ENCODE measurements around the gene ZNF211.

ZNF211 gene

DNA sequence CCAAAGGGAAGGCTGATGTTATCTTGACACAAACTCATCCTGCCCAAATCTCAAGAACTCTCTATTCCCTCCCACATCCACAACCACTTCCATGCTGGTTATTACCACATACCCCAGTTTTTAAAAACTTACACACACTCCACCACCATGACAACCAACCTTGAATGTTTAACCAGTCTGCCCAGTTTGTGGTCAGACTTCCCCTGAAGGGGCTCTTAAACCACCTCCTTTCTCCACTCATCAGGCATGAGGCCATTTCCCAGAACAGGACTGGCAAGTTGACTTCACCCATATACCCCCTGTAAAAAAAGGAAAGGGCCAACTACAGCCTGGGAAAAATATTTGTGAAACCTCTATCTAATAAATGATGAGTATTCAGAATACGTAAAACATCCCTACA is 23.4 kb downstream of the ZNF211 start:
- DNase-seq = no peak

DNA sequence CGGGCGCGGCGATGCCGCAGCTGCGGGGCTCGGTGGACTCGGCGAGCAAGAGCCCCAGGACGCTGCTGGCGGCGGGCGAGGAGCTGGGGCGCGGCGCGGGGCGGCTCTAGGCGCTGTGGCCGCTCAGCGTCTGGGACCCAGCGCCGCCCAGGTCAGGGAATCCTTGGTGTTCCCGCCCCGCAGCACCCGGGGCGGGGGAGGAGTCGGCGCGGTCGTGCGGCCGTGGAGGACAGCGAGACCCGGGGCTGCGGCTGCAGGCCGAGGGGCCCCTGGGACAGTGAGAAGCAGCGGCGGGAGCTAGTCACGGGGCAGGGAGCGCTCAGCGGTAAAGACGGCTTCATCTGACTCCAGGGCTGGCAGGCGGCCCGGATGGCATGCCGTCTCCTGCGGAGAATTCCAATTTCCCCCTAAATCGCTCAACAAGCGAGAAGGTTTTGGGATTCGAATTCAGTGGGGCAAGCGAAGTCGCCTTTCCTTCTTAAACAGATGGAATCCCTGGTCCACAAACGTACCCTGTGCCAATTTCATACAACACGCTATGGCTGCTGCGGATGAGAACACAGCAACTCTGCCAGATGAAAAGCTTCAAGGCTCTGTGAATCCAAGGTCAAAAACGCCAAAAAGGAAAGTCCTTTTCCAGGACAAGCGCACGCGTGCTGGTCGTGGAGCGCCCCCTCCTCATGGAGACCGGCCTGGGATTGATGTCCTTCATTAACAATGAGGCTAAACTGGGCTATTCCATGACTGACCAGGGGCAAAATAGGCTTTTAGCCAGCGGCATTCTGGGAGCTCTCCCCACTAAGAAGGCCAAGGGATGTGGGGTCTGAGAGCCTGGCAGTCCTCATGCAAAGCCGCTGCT is 31.5 kb downstream of the ZNF211 start:
- peak; percentile 59 for DNase-seq

DNA sequence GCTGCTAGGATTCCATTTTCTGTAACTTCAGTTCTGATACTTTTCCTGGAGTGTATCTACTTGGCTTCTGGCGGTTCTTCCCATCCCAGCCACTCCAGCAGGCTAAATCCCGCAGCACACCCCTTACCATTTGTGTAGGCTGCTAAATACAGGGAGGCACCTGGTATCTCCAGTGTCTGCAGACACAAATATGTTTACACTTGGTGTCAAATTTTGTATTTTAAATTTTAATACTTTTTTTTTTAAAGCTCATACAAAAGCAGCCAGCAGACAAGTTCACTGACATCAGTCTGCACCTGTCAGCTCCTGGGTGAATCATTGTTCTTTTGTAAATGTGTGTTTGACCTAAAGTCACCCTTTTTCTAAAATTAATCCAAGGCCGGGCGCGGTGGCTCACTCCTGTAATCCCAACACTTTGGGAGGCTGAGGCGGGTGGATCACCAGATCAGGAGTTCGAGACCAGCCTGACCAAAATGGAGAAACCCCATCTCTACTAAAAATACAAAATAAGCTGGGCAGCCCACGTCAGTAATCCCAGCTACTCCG is 32.4 kb downstream of the ZNF211 start:
- DNase-seq = no peak

DNA sequence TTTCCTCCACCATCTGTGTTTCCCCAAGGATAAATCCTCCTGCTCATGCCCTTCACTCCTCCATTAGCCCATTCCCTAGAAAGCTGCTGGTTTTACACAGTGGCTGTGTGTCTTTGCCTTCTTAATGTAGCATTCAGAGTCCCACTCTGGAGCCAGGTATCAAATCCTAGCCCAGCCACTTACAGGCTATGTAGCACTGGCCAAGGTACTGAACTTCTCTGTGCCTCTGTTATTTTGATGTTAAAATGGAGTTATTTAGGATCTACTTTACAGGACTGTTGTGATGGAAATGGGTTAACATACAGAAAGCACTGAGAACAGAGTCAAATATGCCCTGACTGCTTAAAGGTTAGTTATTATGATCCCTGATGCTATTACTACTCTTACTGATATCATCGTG is 34.3 kb downstream of the ZNF211 start:
- DNase-seq = no peak

DNA sequence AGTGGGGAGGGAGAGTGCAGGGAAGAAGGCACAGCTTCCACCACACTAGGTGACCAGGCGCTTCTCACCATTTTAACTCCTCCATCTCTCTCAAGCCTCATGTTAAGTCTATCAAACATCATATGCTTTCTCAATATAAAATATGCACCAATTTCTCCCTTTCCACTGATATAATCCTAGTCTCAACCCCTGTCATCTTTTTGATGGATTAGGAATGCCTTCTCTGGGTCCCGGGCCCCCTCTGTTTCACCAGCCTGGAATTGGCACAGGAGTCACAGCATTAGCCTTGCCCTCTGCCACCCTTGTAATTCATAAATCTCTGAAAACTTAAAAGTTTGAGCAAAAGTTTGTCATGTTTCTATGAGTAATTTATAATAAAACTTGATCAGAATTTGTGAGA is 35.7 kb downstream of the ZNF211 start, which contains the start of gene ZSCAN4:
Gene ZSCAN4, plus strand, starts transcription at position 301 of the 400 bp plus-strand sequence. CDS start 7,211 bp downstream, outside the sequence.
- DNase-seq = no peak

DNA sequence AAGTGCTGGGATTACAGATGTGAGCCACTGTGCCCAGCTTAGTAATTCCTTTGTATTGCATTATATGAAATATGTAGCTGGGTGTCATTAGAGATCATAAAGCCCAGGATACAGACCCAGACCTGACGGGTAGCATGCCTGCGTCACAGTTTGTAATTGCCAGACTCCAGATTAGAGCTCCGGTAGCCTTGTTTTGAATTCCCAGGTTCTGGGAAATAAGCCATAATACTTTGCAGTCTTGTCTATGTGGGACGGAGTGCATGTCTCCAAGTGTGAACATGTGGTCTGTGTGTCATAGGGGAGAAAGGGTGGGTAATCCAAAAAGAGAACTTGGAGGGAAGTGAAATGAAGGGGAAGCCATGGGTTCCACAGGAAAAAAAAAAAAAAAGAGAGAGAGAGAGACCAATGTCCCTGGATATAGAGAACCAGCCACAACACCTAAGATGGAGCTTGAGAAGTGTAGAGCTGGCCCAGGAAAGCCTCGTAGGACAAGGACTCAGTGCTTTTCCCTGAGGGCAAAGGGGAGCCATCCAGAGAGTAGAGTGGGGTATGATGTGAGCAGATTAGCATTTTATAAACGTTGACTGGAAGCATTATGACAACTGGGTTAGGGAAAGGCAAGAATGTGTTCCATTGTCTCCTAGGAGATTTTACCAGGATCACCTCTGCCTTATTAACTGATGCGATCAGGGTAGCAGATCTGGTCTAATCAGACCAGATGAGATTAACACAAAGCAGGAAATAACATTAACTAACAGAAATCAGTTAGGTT is 38.3 kb downstream of the ZNF211 start:
- DNase-seq = no peak

DNA sequence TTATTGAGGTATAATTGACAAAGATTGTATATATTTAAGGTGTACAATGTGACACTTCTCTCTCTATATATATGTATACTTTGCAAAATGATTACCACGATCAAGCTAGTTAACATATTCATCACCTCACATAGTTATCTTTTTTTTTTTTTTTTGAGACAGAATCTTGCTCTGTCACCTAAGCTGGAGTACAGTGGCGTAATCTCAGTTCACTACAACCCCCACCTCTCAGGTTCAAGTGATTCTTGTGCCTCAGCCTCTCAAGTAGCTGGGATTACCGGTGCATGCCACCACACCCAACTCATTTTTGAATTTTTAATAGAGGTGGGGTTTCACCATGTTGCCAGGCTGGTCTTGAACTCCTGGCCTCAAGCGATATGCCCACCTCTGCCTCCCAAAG is 39.5 kb downstream of the ZNF211 start:
- no peak for DNase-seq

DNA sequence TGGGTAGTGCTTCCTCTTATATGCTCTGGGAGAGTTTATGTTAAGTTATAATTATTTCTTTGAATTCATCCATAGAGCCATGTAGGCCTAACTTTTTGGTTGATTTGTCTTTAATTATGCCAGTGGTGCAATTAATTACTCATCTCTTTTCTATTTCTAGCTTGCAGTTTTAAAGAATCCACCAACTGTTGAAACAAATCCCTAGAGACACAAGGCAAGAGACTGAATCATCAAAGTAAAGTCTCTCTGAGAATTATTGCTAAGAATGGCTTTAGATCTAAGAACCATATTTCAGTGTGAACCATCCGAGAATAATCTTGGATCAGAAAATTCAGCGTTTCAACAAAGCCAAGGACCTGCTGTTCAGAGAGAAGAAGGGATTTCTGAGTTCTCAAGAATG is 42.9 kb downstream of the ZNF211 start:
- DNase-seq = no peak

DNA sequence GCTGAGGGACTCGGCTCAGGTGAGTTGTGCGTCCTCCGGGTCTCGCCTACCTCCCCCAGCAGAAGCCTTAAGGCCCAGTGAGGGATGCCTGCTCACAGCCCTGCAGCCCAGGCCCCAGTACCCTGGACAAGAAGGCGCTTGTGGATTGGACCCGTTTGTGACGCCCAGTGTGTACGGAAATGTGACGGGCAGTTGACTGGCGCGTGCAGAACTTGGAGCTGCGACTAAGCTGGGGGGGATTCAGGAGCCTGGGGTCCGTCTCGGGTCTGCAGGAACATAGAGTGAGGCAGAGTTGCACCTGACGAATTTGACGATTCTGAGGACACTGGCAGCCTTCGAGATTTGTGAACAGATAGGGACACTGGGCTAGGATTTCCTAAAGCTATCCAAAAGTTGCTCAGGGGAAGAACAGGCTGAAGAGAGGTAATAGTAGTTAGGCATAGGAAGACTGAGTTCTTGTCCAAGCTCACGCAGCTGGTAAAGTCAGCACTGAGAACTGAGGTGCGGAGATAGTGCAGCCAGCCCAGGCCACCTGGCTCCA is 49.3 kb downstream of the ZNF211 start:
- no peak for DNase-seq

DNA sequence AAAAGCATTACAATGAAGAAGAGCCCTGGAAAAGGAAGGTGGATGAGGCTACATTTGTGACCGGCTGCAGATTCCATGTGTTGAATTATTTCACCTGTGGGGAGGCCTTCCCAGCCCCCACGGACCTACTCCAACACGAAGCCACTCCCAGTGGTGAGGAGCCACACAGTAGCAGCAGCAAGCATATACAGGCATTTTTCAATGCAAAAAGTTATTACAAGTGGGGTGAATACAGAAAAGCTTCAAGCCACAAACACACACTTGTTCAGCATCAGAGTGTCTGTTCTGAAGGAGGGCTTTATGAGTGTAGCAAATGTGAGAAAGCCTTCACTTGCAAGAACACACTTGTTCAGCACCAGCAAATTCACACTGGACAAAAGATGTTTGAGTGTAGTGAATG is 53.8 kb downstream of the ZNF211 start:
- DNase-seq = no peak

DNA sequence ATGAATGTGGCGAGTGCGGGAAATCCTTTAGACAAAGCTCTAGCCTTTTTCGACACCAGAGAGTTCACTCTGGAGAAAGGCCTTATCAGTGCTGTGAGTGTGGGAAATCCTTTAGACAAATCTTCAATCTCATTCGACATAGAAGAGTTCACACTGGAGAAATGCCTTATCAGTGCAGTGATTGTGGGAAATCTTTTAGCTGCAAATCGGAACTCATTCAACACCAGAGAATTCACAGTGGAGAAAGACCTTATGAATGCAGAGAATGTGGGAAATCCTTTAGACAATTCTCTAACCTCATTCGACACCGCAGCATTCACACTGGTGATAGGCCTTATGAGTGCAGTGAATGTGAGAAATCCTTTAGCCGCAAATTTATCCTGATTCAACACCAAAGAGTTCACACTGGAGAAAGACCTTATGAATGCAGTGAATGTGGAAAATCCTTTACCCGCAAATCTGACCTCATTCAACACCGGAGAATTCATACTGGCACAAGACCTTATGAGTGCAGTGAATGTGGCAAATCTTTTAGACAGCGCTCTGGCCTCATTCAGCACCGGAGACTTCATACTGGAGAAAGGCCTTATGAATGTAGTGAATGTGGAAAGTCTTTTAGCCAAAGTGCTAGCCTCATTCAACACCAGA is 54.5 kb downstream of the ZNF211 start:
- DNase-seq = no peak

DNA sequence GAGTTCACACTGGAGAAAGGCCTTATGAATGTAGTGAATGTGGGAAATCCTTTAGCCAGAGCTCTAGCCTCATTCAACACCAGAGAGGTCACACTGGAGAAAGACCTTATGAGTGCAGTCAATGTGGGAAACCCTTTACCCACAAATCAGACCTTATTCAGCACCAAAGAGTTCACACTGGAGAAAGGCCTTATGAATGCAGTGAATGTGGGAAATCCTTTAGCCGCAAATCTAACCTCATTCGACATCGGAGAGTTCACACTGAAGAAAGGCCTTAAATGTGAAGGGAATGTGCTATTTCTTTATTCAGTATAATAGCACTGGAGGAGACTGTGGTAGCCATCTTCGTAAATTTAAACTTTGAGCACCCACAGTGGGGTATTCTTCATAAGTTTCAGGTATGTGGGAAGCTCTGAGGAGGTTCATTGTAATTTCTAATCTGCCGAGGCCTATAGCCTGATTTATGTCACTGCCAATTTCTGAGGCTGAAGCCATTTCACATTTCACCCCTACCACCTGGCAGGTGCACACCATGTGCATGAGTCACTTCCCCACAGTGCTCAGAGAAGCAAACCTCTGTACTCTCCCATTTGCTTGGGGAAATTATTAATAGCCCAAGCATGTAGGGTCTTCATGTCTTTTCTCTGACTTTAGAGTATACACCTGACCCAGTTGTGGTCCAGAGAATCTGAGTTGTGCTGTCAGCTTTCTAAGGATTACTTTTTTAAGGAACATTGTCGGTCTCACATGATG is 55.2 kb downstream of the ZNF211 start:
- DNase-seq = no peak

DNA sequence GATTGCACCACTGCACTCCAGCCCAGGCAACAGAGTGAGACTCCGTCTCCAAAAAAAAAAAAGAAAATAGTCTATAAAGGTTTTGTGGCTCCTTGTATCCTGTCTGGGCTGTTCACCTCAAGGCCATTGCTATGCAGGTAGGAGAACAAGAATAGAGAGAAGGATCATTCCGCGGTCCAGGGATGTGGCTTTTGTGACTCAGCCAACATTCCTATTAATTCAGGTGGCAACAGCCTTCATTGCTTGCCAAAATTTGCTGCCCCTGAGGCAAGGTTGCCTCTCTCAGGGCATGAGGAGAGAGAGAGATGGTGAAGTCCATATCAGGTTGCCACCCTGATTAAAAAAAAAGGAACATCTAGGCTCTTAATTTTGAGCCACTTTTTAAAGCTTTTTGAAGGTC is 56.8 kb downstream of the ZNF211 start:
- no peak for DNase-seq
